ENCODE measurements around the gene ETS1.

DNA sequence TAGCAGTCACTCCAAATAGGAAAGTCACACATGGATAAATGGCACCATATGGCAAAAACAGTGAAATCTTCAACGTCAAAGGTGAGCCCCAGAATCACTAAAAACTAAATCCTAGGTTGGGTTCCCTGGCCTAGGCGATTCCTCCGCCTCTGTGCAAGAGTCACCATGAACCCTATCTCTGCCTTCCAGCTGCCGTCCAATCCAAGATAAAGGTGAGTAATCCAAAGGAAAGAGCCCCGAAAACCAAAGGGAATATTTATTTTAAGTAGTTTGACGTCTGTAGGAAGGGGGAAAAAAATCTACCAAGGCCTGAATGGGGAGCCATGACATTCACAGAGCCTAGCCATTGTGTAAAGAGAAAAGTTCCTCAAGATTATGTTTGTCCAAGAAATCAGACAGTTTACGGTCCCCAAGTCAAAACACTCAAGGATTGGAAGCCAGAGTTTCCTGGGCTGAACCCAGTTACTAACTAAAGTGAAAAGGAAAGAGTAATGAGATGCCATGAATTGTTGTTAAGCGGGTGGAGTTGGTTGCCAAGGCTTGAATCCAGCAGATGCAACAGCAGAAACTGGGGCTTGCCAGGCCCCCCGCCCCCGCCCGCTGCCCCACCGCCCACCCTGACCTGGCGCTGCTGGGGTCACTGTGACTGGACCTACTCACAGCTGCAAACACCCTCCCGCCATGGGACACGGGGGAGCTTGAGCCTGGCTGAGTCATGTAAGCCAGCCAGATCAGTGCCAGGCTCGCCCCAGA is 39.7 kb upstream of the ETS1 start:
- no peak for TF ChIP-seq CTCF (conservative IDR thresholded peaks at IDR 0.05; ENCODE audit: low read length)
- TF ChIP-seq EZH2phosphoT487 (IDR thresholded peaks at IDR 0.05; ENCODE audit: borderline replicate concordance, low read depth, low read length): no peak
